IMR-90 (cell line): ENCODE data around the gene PRR33. TPM values are rescaled to one million over a fixed set of nuclear protein-coding genes. Genes with fewer than 3 reads are reported as not detected.

Experiments used
- ATAC-seq: fragments of 200-7000 bp; cut with Tn5 transposase; 2 replicates; pipeline ENCODE4 v1.9.1; 2020; ENCODE audit warnings: low read depth, mild to moderate bottlenecking, moderate library complexity
- BruUV-seq: library from RNA; stranded (reverse); fragments of 400-500 nt; replicated peaks from 2 replicates; lab custom pipeline; 2021; lab: Mats Ljungman, UMichigan
- CTCF ChIA-PET: fragments of 300-600 bp; formaldehyde crosslinking; extraction: SDS; loops from one replicate; lab custom pipeline; 2021; ENCODE audit warnings: antibody characterized with exemption; lab: Yijun Ruan, JAX
- POLR2A ChIA-PET: fragments of 300-600 bp; sonication (Branson Sonifier 250); formaldehyde crosslinking; loops from one replicate; lab custom pipeline; 2022; ENCODE audit warnings: antibody characterized with exemption; ENCODE audit not compliant: unreplicated experiment; lab: Charles Lee
- DNase-seq: peaks from one replicate; pipeline ENCODE4 v3.0.0; 2013
- H2AFZ ChIP-seq: replicated peaks from 2 replicates; pipeline ENCODE3; 2013; ENCODE audit warnings: low read length, mild to moderate bottlenecking; ENCODE audit not compliant: poor library complexity
- H2AK5ac ChIP-seq: 2 replicates; pipeline ENCODE4 v1.6.1; 2013; ENCODE audit warnings: low read depth, low read length, inconsistent platforms
- H2AK9ac ChIP-seq: replicated peaks from 2 replicates; pipeline ENCODE3; 2013; ENCODE audit warnings: mild to moderate bottlenecking, low read depth, low read length, moderate library complexity; ENCODE audit not compliant: poor library complexity
- H2BK120ac ChIP-seq: 2 replicates; pipeline ENCODE4 v1.6.1; 2013; ENCODE audit warnings: low read depth, low read length, inconsistent platforms
- H2BK15ac ChIP-seq: 3 replicates; pipeline ENCODE4 v1.6.1; 2013; ENCODE audit warnings: low read depth, low read length, inconsistent platforms
- H2BK20ac ChIP-seq: 2 replicates; pipeline ENCODE4 v1.6.1; 2013; ENCODE audit warnings: low read depth, mild to moderate bottlenecking, inconsistent platforms, low read length, moderate library complexity
- H2BK5ac ChIP-seq: 2 replicates; pipeline ENCODE4 v1.6.1; 2013; ENCODE audit warnings: mild to moderate bottlenecking, low read depth, low read length, inconsistent platforms; ENCODE audit not compliant: poor library complexity, severe bottlenecking
- H3K14ac ChIP-seq: replicated peaks from 2 replicates; pipeline ENCODE4 v1.6.1; 2013; ENCODE audit warnings: low read depth, low read length, inconsistent platforms
- H3K18ac ChIP-seq: 2 replicates; pipeline ENCODE4 v1.6.1; 2013; ENCODE audit warnings: low read depth, low read length, control low read depth
- H3K23ac ChIP-seq: 2 replicates; pipeline ENCODE4 v1.6.1; 2013; ENCODE audit warnings: low read depth, low read length, inconsistent platforms
- H3K27ac ChIP-seq: 2 replicates; pipeline ENCODE4 v1.5.1; 2013; ENCODE audit warnings: mild to moderate bottlenecking, control low read depth, low read length; ENCODE audit not compliant: insufficient read depth
- H3K27me3 ChIP-seq: 2 replicates; pipeline ENCODE4 v1.6.1; 2013; ENCODE audit warnings: low read length; ENCODE audit not compliant: control insufficient read depth, insufficient read depth
- H3K36me3 ChIP-seq: 2 replicates; pipeline ENCODE4 v1.6.1; 2013; ENCODE audit warnings: low read length, mixed read lengths; ENCODE audit not compliant: control insufficient read depth, insufficient read depth
- H3K4ac ChIP-seq: 2 replicates; pipeline ENCODE4 v1.6.1; 2013; ENCODE audit warnings: low read depth, low read length, inconsistent platforms
- H3K4me1 ChIP-seq: 2 replicates; pipeline ENCODE4 v1.6.1; 2013; ENCODE audit warnings: low read length, mixed read lengths; ENCODE audit not compliant: control insufficient read depth, insufficient read depth
- H3K4me2 ChIP-seq: 2 replicates; pipeline ENCODE4 v1.6.1; 2013; ENCODE audit warnings: low read depth, mild to moderate bottlenecking, control low read depth, low read length, moderate library complexity
- H3K4me3 ChIP-seq: 2 replicates; pipeline ENCODE4 v1.5.1; 2013; ENCODE audit warnings: low read depth, mild to moderate bottlenecking, control low read depth, low read length, moderate library complexity; ENCODE audit not compliant: insufficient read depth
- H3K56ac ChIP-seq: 2 replicates; pipeline ENCODE4 v1.6.1; 2013; ENCODE audit warnings: low read length, inconsistent platforms; ENCODE audit not compliant: insufficient read depth; ENCODE audit errors: extremely low read depth
- H3K79me1 ChIP-seq, 2 experiments: 2 replicates each; pipeline ENCODE4 v1.6.1; 2013; ENCODE audit warnings: low read length in 2 of 2, inconsistent platforms in 1 of 2, low read depth in 1 of 2
- H3K9ac ChIP-seq: 2 replicates; pipeline ENCODE4 v1.6.1; 2013; ENCODE audit warnings: low read depth, low read length, control low read depth
- H3K9me1 ChIP-seq: 2 replicates; pipeline ENCODE4 v1.6.1; 2013; ENCODE audit warnings: low read length, inconsistent platforms; ENCODE audit not compliant: insufficient read depth
- H3K9me3 ChIP-seq: 2 replicates; pipeline ENCODE4 v1.6.1; 2013; ENCODE audit warnings: low read length; ENCODE audit not compliant: control insufficient read depth, insufficient read depth
- H4K20me1 ChIP-seq: 2 replicates; pipeline ENCODE4 v1.6.1; 2013; ENCODE audit warnings: low read length, inconsistent platforms; ENCODE audit not compliant: insufficient read depth
- H4K5ac ChIP-seq: 2 replicates; pipeline ENCODE4 v1.6.1; 2013; ENCODE audit warnings: mild to moderate bottlenecking, low read depth, low read length, control low read depth
- H4K8ac ChIP-seq, 2 experiments: 2 replicates each; pipeline ENCODE4 v1.6.1; 2013; ENCODE audit warnings: low read depth in 2 of 2, low read length in 2 of 2, control low read depth in 1 of 2, inconsistent platforms in 1 of 2
- H4K91ac ChIP-seq: 2 replicates; pipeline ENCODE4 v1.6.1; 2013; ENCODE audit warnings: low read depth, low read length, inconsistent platforms; ENCODE audit not compliant: insufficient read depth
- BHLHE40 ChIP-seq: fragments of 150-350 bp; IDR thresholded peaks from 2 replicates; pipeline ENCODE4 v1.6.1; 2016; ENCODE audit warnings: mild to moderate bottlenecking, low read depth, low read length
- CTCF ChIP-seq: conservative IDR thresholded peaks from 2 replicates; pipeline ENCODE4 v1.5.1; 2012; ENCODE audit warnings: mild to moderate bottlenecking, low read depth, low read length, improper control_type of control experiment
- ELK1 ChIP-seq: fragments of 150-350 bp; IDR thresholded peaks from 2 replicates; pipeline ENCODE4 v1.6.1; 2016; ENCODE audit warnings: low read depth, mild to moderate bottlenecking, low read length, moderate library complexity, borderline replicate concordance
- FOS ChIP-seq: fragments of 150-350 bp; IDR thresholded peaks from 2 replicates; pipeline ENCODE4 v1.6.1; 2016; ENCODE audit warnings: low read depth, low read length
- MAFK ChIP-seq: IDR thresholded peaks from 2 replicates; pipeline ENCODE4 v1.6.1; 2012; ENCODE audit warnings: low read depth, low read length, improper control_type of control experiment
- MAZ ChIP-seq: IDR thresholded peaks from 2 replicates; pipeline ENCODE4 v1.6.1; 2012; ENCODE audit warnings: low read depth, mild to moderate bottlenecking, low read length, improper control_type of control experiment, moderate library complexity, borderline replicate concordance
- NFE2L2 ChIP-seq: fragments of 150-350 bp; IDR thresholded peaks from 2 replicates; pipeline ENCODE4 v1.6.1; 2016; ENCODE audit warnings: low read depth, mild to moderate bottlenecking, low read length
- POLR2A ChIP-seq: IDR thresholded peaks from 2 replicates; pipeline ENCODE4 v1.6.1; 2012; ENCODE audit warnings: mild to moderate bottlenecking, low read depth, low read length
- RAD21 ChIP-seq: IDR thresholded peaks from 2 replicates; pipeline ENCODE4 v1.6.1; 2012; ENCODE audit warnings: low read length, improper control_type of control experiment
- RCOR1 ChIP-seq: IDR thresholded peaks from 2 replicates; pipeline ENCODE4 v1.6.1; 2012; ENCODE audit warnings: mild to moderate bottlenecking, low read length, improper control_type of control experiment; ENCODE audit not compliant: insufficient replicate concordance
- SMC3 ChIP-seq: fragments of 150-350 bp; IDR thresholded peaks from 2 replicates; pipeline ENCODE4 v1.6.1; 2016; ENCODE audit warnings: low read depth, mild to moderate bottlenecking, antibody characterized with exemption, low read length, moderate library complexity
- USF2 ChIP-seq: fragments of 150-350 bp; IDR thresholded peaks from 2 replicates; pipeline ENCODE4 v1.6.1; 2017; ENCODE audit warnings: mild to moderate bottlenecking, antibody characterized with exemption, low read length, low read depth
- WGBS, 2 experiments: methylation state at CpG; one replicate each; pipeline versions ENCODE4 v1.1.5 to v1.1.7; 2013; ENCODE audit warnings: missing lambda C conversion rate in 2 of 2; ENCODE audit not compliant: insufficient read length in 1 of 2; ENCODE audit errors: extremely low coverage in 2 of 2; 5-methylcytosine and 5-hydroxymethylcytosine counted together
- dilution Hi-C: fragments of 300-500 bp; cut with HindIII; formaldehyde crosslinking; loops from one replicate; pipeline ENCODE4 v1.14.3; 2018; ENCODE audit warnings: low sequenced_read_pairs; ENCODE audit not compliant: unreplicated experiment
- in situ Hi-C: fragments of 300-500 bp; cut with MboI; formaldehyde crosslinking; loops from 3 replicates; pipeline ENCODE4 v1.14.3; 2019; ENCODE audit warnings: low sequenced_read_pairs, inconsistent platforms, mixed read lengths
- intact Hi-C: fragments of 100-400 bp; cut with micrococcal nuclease; formaldehyde crosslinking; loops from 2 replicates; pipeline ENCODE4 v1.10.0; 2022
- polyA plus RNA-seq, 3 experiments: library from polyadenylated mRNA; depleted of rRNA; stranded (reverse); fragments of >200 nt; gene quantifications; 2 replicates each; pipeline ENCODE4 v1.2.3, GENCODE V29; 2012; ENCODE audit warnings: low replicate concordance in 1 of 3
- total RNA-seq: library from RNA; depleted of rRNA; stranded (reverse); fragments of >200 nt; gene quantifications from 2 replicates; pipeline ENCODE4 v1.2.3, GENCODE V29; 2012

The PRR33 gene
- total and polyA plus RNA-seq, 2 of the 4 experiments (the other 2 are of a cell fraction) = not detected

GRCh38 chr11:1938343-1939005 lies 46.8 kb upstream of the PRR33 start:
- DNase-seq (no peak), ATAC-seq (no peak)
- no peak overlapping the region for H3K14ac ChIP-seq
- ChIA-PET CTCF (no interaction called here), POLR2A (no interaction called here)
- no peak overlapping the region for H3K23ac ChIP-seq
- H3K9me1 ChIP-seq = peaks cover 3% of the 10 kb centered on the region; the same call in 1 of the 2 replicates
- no peak overlapping the region for H2BK5ac ChIP-seq
- H3K9me3 ChIP-seq = no peaks in the 10 kb centered on the region
- no peak for TF ChIP-seq ELK1
- TF ChIP-seq SMC3 = no peak
- no peak for TF ChIP-seq MAZ
- TF ChIP-seq FOS = no peak
- TF ChIP-seq POLR2A = no peak
- TF ChIP-seq RCOR1 = no peak
- TF ChIP-seq NFE2L2 = no peak
- TF ChIP-seq CTCF = no peak
- no peak for TF ChIP-seq RAD21
- no peak for TF ChIP-seq MAFK
- TF ChIP-seq BHLHE40 = no peak
- TF ChIP-seq USF2 = no peak
- H2BK20ac ChIP-seq = no peak overlapping the region
- H3K9ac ChIP-seq = no peak overlapping the region
- H2AFZ ChIP-seq = no peak overlapping the region
- no peaks in the 10 kb centered on the region for H4K20me1 ChIP-seq
- 90% methylated on average over 6 of the region's 27 CpGs; no CpG with 5 or more reads in 1 of the 2 experiments for WGBS, 2 experiments
- no peaks in the 10 kb centered on the region for H3K36me3 ChIP-seq
- no peak overlapping the region for H2BK120ac ChIP-seq
- no peak overlapping the region for H4K91ac ChIP-seq
- dilution Hi-C loops (no loop called here), intact Hi-C loops (loop anchor here (1.0 kb wide), 1 partner anchor 44 kb away; no protein-coding TSS in a partner anchor), in situ Hi-C loops (no loop called here)
- H4K5ac ChIP-seq = no peak overlapping the region
- no peak overlapping the region for H3K56ac ChIP-seq
- no peaks in the 10 kb centered on the region for H3K79me1 ChIP-seq
- no peak overlapping the region for H2BK15ac ChIP-seq
- BruUV-seq = no TSS peak
- H3K4me3 ChIP-seq = no peak overlapping the region
- H4K8ac ChIP-seq = no peak overlapping the region
- H3K27ac ChIP-seq = no peak overlapping the region
- no peak overlapping the region for H3K18ac ChIP-seq
- H2AK5ac ChIP-seq = no peak overlapping the region
- H2AK9ac ChIP-seq = no peak overlapping the region
- H3K4me1 ChIP-seq = no peaks in the 10 kb centered on the region
- no peak overlapping the region for H3K4me2 ChIP-seq
- peaks cover 7% of the 10 kb centered on the region; the same call in 1 of the 2 replicates for H3K27me3 ChIP-seq
- no peak overlapping the region for H3K4ac ChIP-seq
